GM19438 (cell line): ENCODE data around the gene CLOCK.

ENCODE experiments used
- ATAC-seq: cut with Tn5 transposase; IDR thresholded peaks from one replicate; pipeline ENCODE4 v1.9.1; 2021; ENCODE audit warnings: low read depth; ENCODE audit not compliant: unreplicated experiment

The CLOCK gene

GRCh38 chr4:55393461-55394320 is 153.0 kb downstream of the CLOCK start:
- ATAC-seq: no peak

- ATAC-seq: no peak
Observed at GRCh38 chr4:55386840-55387239, 159.9 kb downstream of the CLOCK start.

GRCh38 chr4:55386073-55386472 is 160.6 kb downstream of the CLOCK start:
- peak; percentile 88 for ATAC-seq

GRCh38 chr4:55385201-55385649 is 161.5 kb downstream of the CLOCK start:
- ATAC-seq: no peak

- no peak for ATAC-seq
Observed at GRCh38 chr4:55382488-55383003, 164.2 kb downstream of the CLOCK start.

GRCh38 chr4:55381502-55381901 is 165.2 kb downstream of the CLOCK start:
- no peak for ATAC-seq

GRCh38 chr4:55380576-55380975 is 166.1 kb downstream of the CLOCK start:
- ATAC-seq: no peak

GRCh38 chr4:55378617-55379467 is 167.9 kb downstream of the CLOCK start:
- ATAC-seq: no peak
